Activated CD4-positive, CD25-positive, alpha-beta regulatory T cell (primary cell): ENCODE results near the gene LARP4.
"Not testable (repeated sequence)": the region's sequence is repeated elsewhere in the genome, so short reads cannot be mapped to it uniquely, and the experiment has no call there.

Source experiments
- DNase-seq, 4 experiments: peaks; one replicate each; lab custom pipeline; 2025; lab: John Stamatoyannopoulos, UW

Gene LARP4

DNA sequence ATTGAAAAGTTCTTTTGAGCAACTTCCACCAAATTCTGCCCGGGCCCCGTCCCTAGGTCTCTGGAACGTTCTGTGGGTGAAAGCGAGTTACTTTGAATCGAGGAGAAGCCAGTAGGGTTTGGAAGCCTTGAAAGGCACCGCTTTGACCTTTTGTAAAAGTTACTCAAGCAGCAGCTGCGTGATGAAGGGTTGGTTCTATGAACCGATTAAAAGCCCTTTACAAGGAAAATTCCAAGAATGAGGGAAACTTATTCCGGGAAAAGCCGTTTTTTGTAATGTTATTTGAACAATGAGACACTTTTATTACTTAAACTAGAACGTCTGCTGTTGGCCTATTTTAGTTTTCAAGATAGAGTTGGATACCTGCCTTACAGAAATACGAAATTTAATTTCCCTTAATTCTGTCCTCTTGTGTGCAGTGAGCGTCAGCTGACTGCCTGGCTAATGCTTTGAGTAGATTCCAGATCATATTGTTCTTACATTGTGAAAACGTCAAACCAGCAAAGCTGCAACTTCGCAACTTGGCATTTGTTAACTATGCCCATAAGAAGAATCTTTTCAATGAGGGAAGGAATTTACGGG lies 906 bp downstream of the LARP4 start:
- no peak for DNase-seq

DNA sequence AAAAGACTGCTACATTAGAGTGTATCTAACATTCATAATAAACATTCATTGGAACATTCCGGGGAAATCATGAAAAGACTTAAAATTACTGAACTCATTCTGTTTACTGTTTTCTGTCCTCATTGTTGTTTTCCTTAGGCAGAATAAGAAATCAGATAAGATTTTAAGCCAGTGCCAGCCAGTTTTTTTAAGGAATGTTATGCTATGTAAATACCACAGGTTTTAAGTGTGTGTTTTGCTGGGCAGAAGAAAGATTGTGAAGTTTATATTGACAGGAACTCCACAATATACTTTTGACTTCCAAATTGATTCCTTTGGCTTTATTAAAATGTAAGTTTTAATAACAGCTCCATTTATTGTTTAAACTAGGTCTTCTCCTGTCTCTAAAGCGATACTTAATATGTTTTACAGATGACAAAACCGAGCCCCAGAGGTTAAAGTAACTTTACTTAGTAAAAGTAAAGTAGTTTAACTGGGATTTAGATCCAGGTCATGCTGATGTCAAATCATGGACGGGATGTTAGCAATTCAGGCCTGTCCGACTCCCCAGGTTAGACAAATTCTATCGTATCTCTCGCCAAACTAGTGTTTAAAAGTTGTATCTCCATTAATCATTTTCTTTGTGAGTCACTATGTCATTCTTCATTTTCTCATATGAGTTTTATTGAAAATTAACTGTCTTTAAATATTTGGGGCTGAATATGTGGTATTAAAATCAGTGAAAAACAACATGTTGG lies 1.7 kb downstream of the LARP4 start:
- no peak for DNase-seq

DNA sequence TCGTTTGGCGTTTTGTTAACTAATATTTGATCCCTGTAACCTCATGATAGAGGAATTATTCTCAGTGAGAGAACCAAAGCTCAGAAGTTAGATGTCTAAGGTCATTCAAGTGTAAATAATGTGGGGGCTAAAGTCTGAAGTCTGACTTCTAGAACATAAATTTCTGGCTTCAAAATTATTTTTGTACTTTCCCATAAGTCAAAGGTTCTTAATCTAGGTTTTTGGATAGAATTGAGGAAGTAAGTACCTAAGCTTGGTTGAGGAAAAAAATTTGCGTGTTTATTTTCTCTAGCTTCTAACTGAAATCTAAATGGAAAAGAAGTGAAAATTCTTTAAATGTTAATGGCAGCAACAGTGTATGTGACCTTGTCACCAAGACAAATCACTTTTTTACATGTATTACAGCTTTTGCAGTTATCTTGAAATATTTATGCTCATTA lies 2.3 kb downstream of the LARP4 start:
- no peak for DNase-seq

DNA sequence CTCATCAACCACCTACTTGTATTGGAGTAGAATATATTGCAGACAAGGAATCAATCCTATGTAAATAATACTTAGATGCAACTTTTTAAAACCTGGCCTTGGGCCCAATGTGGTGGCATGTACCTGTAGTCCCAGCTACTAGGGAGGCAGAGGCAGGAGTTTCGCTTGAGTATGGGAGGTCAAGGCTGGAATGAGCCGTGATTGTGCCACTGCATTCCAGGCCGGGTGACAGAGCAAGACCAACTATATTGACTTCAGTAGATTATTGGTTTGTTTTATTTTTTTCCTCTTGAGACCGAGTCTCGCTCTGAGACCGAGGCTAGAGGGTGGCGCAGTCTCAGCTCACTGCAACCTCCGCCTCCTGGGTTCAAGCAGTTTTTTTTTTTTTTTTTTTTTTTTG lies 3.6 kb downstream of the LARP4 start:
- no peak for DNase-seq

DNA sequence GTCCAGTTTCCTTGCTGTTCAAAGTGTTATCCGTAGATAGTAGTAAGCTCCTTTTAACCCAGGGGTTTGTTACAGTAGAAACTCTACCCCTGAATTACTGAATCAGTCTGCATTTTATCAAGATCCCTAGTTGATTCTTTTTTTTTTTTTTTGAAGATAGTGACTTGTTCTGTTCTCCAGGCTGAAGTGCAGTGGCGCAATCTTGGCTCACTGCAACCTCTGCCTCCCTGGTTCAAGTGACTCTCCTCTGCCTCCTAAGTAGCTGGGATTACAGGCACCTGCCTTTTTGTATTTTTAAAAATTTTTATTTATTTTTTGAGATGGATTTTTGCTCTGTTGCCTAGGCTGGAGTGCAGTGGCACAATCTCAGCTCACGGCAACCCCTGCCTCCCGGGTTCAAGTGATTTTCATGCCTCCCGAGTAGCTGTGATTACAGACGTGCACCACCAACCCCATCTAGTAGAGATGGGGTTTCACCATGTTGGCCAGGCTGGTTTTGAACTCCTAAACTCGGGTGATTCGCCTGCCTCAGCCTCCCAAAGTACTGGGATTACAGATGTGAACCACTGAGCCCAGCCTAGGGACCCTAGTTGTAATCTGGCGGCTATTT lies 10.5 kb downstream of the LARP4 start:
- DNase-seq: no peak

DNA sequence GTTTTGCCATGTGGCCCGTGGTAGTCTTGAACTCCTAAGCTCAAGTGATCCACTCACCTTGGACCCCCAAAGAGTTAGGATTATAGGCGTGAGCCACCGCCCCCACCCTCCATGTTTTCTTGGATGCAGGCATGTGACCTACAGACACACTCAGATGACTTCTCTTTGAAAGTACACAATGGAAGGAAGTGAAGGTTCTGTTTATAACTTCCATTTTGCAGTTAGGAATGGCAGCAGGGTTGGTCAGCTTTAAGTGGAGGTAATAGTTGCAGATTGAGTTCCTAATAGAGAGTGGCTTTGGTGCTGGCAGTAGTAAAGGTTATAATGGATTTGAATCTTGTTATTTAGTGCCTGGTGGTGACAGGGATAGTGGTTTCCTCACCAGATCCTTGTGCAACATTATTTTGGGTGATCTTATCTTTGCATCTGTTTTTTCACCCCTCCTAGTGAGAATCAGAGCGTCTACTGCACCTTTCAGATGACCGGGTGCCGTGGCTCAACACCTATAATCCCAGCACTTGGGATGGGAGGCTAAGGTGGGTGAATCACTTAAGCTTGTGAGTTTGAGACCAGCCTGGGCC lies 15.3 kb downstream of the LARP4 start:
- DNase-seq: no peak

DNA sequence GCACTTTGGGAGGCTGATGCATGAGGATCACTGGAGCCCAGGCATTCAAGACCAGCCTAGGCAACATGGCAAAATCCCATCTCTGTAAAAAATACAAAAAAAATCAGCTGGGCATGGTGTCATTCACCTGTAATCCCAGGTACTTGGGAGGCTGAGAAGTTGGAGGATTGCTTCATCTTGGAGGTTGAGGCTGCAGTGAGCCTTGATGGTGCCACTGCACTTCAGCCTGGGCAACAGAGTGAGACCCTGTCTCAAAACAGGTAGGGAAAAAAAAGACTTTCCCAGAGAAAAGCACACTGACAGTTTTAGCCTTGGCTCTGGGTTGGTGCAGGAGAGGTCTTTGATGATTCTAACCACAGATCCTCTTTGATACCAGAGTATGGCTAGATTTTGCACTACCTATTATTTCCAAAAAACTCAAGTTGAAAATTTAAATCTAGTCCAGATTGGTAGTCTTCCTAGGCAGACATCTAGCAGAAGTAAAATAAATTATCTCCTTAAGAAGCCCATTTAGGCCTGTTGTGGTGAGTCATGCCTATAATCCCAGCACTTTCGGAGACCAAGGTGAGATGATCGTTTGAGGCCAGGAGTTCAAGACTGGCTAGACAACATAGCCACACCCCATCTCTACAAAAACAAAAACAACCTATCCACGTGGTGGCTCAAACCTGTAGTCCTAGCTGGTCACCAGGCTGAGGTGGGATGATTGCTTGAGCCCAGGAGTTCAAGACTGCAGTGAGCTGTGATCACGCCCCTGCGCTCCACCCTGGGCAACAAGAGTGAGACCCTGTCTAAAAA lies 18.6 kb downstream of the LARP4 start:
- DNase-seq: no peak

DNA sequence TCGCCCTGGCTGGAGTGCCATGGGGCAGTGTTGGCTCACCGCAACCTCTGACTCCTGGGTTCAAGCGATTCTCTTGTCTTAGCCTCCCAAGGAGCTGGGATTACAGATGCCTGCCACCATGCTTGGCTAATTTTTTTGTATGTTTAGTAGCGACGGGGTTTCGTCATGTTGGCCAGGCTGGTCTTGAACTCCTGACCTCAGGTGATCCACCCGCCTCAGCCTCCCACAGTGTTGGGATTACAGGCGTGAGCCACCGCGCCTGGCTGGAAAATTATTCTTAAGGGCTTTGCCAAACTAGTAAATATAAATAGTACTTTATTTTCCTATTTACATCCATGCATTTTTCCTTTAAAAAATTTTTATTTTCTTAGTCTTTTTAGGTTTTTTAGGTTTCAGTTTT lies 22.2 kb downstream of the LARP4 start:
- not testable (repeated sequence) for DNase-seq

DNA sequence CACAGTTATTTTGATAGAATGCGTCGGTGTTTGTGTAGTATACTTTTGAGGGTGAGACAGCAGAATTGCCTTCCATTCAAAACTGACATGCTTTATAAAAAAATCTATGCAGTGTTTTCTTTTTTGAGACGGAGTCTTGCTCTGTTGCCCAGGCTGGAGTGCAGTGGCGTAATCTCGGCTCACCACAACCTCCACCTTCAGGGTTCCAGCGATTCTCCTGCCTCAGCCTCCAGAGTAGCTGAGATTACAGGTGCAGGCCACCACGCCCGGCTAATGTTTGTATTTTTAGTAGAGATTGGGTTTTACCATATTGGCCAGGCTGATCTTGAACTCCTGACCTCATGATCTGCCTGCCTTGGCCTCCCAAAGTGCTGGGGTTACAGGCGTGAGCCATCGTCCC lies 22.7 kb downstream of the LARP4 start:
- DNase-seq: not testable (repeated sequence)

DNA sequence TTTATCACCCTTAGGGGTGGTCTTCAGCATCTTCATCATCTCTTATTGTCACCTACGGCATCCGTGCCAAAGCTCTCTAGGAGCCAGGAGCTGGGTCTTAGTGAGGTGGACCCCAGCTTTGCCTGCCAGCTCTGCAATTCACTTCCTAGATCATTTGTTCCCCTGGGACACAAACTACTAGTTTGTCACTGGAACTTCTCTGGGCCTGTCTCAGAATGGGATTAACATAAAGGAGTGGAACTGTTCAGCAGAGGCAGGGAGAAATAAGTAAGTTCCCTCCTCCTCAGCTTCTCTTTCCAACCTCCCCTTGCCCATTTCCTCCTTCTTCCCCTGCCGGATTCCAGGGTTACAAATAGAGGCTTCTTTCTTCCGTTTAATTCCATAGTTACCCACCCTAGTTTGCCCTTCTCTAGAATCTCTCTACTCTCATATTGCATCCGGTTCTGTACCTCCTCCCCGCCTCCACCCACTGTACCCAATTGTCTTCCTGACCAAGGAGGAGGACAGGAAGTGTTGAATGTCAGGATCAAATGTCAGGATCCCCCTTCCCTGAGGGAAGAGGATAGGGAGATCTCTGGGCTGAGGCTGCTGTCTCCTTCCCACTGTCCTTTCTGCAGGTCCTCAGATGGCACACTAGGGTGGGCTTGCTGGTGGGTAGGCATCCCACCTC lies 25.0 kb downstream of the LARP4 start:
- no peak for DNase-seq

DNA sequence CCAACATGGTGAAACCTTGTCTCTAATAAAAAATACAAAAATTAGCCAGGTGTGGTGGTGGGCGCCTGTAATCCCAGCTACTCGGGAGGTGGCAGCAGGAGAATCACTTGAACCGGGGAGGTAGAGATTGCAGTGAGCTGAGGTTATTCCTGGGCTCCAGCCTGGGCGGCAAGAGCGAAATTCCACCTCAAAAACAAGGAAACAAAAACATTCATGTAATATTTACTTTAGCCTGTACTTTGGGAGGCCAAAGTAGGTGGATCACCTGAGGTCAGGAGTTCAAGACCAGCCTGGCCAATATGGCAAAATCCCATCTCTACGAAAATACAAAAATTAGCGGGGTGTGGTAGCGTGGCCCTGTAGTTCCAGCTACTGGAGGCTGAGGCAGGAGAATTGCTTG lies 31.0 kb downstream of the LARP4 start:
- DNase-seq: not testable (repeated sequence)

DNA sequence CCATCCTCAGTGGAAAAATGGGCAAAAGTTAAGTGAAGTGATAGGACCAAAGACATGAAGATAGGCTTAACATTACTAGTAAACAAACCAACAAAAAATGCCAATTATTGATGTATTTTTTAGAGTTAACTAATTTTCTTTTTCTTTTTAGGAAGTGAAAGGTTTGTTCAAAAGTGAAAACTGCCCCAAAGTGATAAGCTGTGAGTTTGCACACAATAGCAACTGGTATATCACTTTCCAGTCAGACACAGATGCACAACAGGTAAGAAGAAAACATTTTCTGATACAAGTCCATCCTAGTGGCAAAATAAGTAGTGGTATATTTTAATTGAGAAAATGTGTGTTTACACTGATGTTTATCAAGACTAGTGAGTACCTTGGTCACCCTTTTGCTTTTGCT lies 39.6 kb downstream of the LARP4 start:
- DNase-seq: no peak

DNA sequence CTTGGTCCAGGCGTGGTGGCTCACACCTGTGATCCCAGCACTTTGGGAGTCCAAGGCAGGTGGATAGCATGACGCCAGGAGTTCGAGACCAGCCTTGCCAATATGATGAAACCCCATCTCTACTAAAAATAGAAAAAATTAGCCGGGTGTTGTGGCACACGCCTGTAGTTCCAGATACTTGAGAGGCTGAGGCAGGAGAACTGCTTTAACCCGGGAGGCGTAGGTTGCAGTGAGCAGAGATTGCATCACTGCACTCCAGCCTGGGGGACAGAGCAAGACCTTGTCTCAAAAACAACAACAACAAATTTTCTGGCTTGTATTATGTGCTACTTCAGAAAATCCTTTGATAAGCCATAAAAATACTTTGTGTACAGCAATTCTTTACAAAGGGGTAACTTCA lies 41.1 kb downstream of the LARP4 start:
- no peak for DNase-seq

DNA sequence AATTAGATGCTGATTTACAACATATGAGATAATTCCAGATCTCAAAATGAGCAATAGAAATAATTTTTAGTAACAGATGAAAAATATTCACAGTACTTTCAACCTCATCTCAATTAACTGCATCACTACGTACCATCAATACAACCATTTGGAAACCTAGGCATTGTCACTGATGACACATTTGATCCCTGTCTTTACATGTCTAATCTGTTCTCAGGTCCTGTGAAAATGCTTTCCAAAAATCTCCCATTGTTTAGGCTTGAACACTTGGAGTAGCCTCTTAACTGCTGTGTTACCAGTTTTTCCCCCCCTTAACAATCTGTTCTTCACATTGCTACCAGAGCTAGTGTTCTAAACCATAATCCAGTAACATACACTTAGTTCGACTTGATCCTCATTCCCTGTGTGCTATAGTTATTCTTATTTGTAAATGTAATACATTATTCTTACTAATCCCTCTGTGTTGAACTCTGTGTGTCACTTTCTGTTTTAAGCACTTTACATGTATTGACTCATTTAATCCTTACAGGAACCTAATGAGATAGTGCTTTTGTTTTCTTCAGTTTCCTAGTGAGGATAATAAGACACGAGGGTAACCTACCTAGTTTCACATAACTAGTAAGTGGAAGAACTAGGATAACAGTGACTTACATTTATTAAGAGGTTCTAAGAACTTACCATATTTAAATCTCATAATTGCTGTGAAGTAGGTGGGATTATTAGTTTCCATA lies 41.7 kb downstream of the LARP4 start:
- no peak for DNase-seq

DNA sequence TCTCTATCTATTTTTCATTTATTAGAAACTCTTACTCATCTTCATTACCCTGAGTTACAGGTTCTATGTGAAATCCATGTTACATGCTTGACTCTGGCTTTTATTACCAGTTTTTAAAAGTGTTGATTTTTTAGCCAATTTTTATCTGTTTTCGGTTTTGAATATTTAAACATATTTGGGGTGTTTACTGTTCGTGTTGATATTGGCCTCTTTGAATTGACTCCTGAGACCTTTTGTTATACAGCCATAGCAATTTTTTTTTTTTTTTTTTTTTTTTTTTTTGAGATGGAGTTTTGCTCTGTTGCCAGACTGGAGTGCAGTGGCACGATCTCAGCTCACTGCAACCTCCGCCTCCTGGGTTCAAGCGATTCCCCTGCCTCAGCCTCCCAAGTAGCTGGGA lies 49.0 kb downstream of the LARP4 start:
- DNase-seq: not testable (repeated sequence)

DNA sequence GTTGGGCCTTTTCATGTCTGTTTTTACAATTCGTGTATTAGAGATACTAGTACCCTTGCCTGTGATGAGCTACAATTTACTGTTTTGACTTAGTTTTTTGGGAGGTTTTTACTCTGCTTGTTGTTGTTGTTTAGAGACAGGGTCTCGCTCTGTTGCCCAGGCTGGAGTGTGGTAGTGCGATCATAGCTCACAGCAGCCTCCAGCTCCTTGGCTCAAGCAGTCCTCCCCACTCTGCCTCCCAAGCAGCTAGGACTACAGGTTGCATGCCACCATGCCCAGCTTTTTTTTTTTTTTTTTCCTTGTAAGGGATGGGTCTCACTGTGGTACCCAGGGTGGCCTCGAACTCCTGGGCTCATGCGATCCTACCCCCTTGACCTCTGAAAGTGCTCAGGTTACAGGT lies 52.1 kb downstream of the LARP4 start:
- DNase-seq: no peak

DNA sequence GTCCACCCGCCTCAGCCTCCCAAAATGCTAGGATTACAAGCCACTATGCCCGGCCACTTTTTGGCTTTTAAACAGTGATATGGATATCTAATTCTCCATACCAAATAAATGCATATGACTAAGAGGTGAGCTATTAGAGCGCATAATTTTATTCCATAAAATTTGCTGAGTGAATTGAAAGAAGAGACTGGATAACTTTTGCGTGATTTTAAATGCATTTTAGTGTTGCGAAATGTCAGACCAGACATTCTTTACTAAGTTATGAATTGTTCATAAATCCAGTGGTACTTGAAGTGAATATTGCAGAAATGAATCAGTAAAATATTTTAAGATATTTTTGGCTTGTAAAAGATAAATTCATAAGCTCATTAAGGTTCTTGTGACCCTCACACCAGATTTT lies 53.2 kb downstream of the LARP4 start:
- DNase-seq: no peak

DNA sequence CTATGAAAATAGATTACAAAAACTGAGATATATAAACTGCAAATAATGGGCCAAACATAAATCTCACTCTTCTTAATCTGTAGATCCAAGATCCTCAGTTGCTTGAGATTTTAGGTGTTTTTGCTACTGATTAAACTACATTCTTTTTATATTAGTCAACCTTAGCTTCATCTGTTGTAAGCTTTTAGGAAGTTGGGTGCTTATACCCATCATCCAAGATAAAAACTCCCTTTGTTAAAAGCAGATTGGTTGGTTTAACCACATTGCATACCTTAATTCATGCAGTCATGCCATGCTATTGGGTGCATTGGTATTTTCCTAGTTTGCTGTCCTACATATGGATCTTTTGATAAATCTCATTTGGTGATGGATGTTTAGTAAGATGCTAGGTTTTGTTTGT lies 57.9 kb downstream of the LARP4 start:
- no peak for DNase-seq

DNA sequence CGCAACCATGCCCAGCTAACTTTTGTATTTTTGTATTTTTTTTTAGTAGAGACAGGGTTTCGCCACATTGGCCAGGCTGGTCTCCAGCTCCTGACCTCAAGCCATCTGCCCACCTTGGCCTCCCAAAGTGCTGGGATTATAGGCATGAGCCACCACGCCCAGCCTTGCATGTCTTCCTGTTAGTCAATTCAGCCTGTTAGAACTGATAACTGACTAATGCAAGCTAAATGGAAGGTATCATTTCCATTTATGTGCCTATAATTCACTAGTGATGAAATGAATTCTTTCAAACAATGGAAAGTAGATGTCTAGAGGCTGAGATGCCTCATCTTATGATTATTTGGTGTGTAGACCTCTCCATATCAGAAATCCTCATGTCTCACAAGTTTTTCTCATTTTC lies 66.8 kb downstream of the LARP4 start:
- DNase-seq: no peak

DNA sequence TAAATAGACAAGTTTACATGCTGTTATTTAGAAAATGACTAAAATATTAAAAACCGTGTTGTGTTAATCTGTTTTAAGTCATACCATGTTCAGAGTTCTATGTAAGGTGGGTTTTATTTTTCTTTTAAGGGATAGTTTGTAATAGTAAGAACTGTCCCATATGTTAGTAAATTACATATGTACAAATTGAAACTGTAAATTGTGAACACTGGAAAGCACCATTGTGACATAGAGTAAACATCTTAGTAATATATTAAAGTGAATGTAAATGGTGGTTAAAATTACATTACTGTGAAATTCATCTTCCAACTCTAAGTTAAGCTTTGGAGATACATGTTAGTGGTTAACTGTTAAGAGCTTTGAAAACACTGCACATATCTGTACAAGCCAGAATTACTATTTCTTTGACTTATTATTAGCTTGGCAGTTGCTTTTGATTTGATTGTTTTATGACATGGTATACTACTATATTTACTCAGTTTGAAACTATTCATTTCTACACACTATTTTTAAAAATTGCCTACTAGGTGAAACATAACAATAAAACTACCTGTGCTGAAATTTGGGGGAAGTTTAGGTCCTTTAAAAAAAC lies 76.7 kb downstream of the LARP4 start:
- DNase-seq: no peak

DNA sequence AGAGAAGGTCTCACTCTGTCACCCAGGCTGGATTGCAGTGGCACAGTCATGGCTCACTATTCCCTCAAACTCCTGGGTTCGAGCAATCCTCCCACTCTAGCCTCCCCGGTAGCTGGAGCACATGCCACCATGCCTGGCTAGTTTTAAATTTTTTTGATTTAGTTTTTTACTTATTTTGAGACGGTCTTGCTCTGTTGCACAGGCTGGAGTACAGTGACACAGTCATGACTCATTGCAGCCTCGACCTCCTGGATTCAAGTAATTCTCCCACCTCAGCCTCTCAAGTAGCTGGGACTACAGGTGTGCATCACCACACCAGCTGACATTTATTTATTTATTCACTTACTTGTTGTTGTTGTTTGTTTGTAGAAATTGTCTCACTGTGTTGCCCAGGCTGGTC lies 81.9 kb downstream of the LARP4 start:
- no peak for DNase-seq
